Activated naive CD4-positive, alpha-beta T cell treated with anti-CD3 and anti-CD28 coated beads for 36 hours (primary cell): ENCODE data around the gene F11R. TPM values are rescaled to one million over a fixed set of nuclear protein-coding genes. Genes with fewer than 3 reads are reported as not detected.
"Not testable (repeated sequence)": the region's sequence is repeated elsewhere in the genome, so short reads cannot be mapped to it uniquely, and the experiment has no call there.

ENCODE experiments used
- CTCF ChIA-PET: fragments of 350-600 bp; sonication (Branson Sonifier 250); formaldehyde crosslinking; loops from one replicate; lab custom pipeline; 2021; ENCODE audit warnings: antibody characterized with exemption; lab: Charles Lee
- DNase-seq: peaks from one replicate; pipeline ENCODE4 v3.0.0-alpha.2; 2020
- H3K27ac Mint-ChIP-seq: one replicate; pipeline ENCODE4 v1.8.0; 2021; ENCODE audit warnings: mild to moderate bottlenecking, mixed read lengths
- H3K27me3 Mint-ChIP-seq: one replicate; pipeline ENCODE4 v1.8.0; 2021; ENCODE audit warnings: low read depth, mixed read lengths
- H3K36me3 Mint-ChIP-seq: one replicate; pipeline ENCODE4 v1.8.0; 2021; ENCODE audit warnings: low read depth, mixed read lengths
- H3K4me1 Mint-ChIP-seq: one replicate; pipeline ENCODE4 v1.8.0; 2021; ENCODE audit warnings: low read depth, mixed read lengths
- H3K4me3 Mint-ChIP-seq: one replicate; pipeline ENCODE4 v1.8.0; 2021; ENCODE audit warnings: mild to moderate bottlenecking, moderate library complexity, mixed read lengths
- H3K9me3 Mint-ChIP-seq: one replicate; pipeline ENCODE4 v1.8.0; 2021; ENCODE audit warnings: mixed read lengths
- intact Hi-C: fragments of 100-400 bp; cut with micrococcal nuclease; formaldehyde crosslinking; loops from one replicate; pipeline ENCODE4 v1.15.1; 2023
- total RNA-seq, 2 experiments: library from RNA; stranded (reverse); gene quantifications; one replicate each; pipeline ENCODE4 v1.2.3, GENCODE V29; 2021

Gene F11R
- total RNA-seq = 10 to 100 TPM; 26.0 to 26.9 TPM

DNA sequence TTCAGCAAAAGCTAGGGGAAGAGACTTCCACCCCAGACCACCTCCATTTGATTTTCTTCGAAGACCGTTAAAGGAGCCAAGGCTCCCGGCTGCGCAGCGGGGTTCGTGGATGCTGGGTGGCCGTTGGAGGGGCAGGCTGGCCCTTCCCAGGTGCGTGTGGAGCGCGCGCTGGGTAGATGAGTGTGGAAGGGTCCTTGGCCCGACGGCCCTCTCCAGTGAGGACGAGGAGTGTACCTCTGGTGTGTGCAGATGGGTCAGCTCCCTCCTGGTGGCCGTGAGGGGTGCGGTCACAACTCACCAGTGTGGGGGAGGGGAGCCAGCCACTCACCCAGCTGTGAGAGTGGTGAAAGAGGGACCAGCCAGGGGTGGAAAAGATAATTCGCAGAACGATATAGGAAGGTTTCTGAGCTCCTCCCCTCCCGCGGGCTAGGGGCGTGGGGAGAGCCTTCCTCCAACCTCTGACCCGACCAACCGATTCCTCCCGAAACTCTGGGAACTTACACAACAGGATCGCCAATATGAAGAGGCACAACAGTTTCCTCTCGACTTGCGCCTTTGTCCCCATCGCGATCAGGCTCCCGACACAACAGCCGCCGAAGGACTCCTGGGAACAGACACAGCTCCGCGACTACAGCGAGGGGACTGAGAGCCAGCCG, at the start of gene F11R:
Gene F11R (minus strand): TSS at position 644 of the 656 bp plus-strand sequence. CDS start 79 bp downstream, at position 565.
- H3K9me3 Mint-ChIP-seq = no peaks in the 10 kb centered on the region
- no peaks in the 10 kb centered on the region for H3K27me3 Mint-ChIP-seq
- H3K4me3 Mint-ChIP-seq = peak within 1 kb of the TSS; percentile 92
- peaks cover 35% of the 10 kb centered on the region for H3K4me1 Mint-ChIP-seq
- CTCF ChIA-PET = interaction anchor here (0.6 to 2.8 kb wide), 10 partner anchors 10 to 96 kb away, joined by 3 to 14 read pairs (median 5); partner anchors contain the start of gene TSTD1
- intact Hi-C loops = loop anchor here (1.0 to 2.0 kb wide), 3 partner anchors 7 to 49 kb away; partner anchors contain the start of genes ARHGAP30 and TSTD1
- peak within 1 kb of the TSS; percentile 76 for H3K27ac Mint-ChIP-seq
- no peak for DNase-seq
- no peaks in the 10 kb centered on the region for H3K36me3 Mint-ChIP-seq

DNA sequence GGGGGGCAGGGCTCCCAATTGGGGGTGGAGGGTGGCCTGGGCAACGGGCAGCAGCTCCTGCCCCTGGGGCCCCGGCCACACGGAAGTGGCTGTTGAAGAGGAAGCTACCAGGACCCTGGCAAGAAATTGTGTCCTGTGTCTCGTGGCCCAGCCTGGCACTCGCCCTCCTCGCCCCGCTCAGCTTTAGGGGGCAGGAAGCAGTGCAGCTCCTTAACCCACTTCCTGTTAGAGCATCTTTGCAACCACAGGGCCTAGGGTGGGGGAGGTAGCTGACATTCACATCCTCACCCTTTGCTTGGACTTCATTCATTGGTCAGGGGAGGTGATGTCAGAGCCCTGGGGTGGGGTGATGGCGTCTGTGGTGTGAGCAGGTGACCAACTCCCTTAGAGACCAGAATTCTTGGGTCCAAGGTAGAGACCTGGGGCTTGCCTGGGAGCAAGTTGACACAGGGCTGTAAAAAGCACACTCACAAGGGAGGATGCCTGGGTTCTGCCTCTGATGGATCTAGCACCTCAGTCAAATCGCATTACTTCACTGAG, 48.8 kb upstream of the F11R start, which contains the start of gene ARHGAP30:
Gene ARHGAP30 (minus strand): TSS at position 161 of the 540 bp plus-strand sequence. CDS start 267 bp downstream, outside the sequence.
- CTCF ChIA-PET = interaction anchor here (0.7 to 8.9 kb wide), 13 partner anchors 9 to 80 kb away, joined by 3 to 221 read pairs (median 8); partner anchors contain the start of genes KLHDC9, NIT1, PFDN2 and USF1
- peak; percentile 96 for DNase-seq
- intact Hi-C loops = loop anchor here (1.0 to 5.0 kb wide), 9 partner anchors 22 to 318 kb away; partner anchors contain the start of genes DEDD, F11R, UFC1 and USP21
- Mint-ChIP-seq H3K9me3 (peaks cover 1% of the 10 kb centered on the region), H3K4me1 (peaks cover 46% of the 10 kb centered on the region), H3K4me3 (peak within 1 kb of the TSS; percentile 95), H3K27me3 (no peaks in the 10 kb centered on the region), H3K27ac (peak within 1 kb of the TSS; percentile 97), H3K36me3 (peaks cover 14% of the 10 kb centered on the region)

DNA sequence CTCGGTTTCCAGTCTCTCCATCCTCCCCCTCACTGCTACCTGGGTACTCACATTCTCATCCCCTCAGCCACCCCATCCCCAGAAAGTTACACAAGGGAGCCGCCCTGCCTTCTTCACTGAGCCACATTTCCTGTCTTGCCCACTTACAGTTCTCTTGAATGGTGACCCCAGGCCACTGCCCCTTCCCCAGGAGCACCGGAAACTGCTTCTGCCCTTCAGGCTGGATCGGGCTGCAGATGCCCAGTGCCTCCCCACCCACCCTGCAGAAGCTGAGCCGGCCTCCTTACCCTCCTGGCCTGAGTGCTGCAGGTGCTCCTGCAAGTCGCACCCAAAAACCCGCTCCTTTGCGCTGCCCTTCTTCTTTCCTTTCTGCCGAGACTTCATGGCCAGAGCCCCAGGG, 48.3 kb upstream of the F11R start:
- Mint-ChIP-seq H3K36me3 (peaks cover 19% of the 10 kb centered on the region), H3K4me3 (peak overlapping the region; percentile 95), H3K27ac (peak overlapping the region; percentile 97), H3K4me1 (peaks cover 51% of the 10 kb centered on the region), H3K27me3 (no peaks in the 10 kb centered on the region), H3K9me3 (peaks cover 1% of the 10 kb centered on the region)
- intact Hi-C loops = loop anchor here (1.0 to 5.0 kb wide), 6 partner anchors 48 to 318 kb away; partner anchors contain the start of genes DEDD, F11R and USP21
- CTCF ChIA-PET = interaction anchor here (1.6 to 8.9 kb wide), 7 partner anchors 9 to 79 kb away, joined by 5 to 221 read pairs (median 10); partner anchors contain the start of genes KLHDC9 and USF1
- DNase-seq = peak; percentile 35

DNA sequence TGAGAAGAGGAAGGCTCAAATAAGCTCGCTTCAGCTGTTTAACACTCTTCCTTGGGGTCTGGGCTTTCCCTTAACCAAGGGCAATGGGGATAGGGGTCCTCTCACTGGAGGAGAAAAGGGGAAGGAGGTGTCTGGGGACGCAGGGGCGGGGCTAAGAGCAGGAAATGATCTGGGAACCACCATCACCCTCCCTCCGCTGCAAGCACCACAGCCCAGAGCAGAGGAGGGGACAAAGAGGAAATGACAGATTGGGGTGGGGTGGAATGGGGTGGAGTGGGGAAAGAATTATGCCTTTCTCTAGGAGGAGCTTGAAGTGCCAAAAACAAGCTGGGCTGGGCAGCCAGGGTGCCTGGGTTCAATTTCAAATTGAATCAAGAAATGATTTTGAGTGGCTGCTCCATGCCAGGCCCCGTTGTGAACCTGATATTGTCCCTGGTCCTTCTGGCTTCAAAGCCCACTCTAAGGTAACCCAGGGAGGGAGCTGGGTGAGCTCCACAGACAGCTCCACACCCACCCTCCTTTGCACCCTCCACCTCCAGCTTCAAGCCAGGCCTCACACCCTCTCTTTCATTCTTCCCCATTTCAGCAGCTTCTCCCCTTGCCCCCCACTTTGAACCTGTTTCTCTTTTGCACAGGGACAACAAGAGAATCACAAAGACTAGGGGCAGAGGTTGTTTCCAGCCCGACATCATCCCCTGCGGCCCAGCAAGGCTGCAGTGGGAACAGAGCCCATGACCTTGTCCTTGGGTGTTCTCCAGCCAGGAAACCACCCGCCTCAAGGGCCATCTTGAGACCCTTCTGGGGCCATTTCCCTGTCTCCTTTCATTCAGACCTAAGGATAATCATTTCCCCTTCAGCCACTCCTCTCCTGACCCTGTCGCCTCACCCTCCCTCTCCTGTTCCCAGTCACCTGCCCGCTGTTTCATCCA, 47.6 kb upstream of the F11R start:
- H3K27me3 Mint-ChIP-seq = no peaks in the 10 kb centered on the region
- intact Hi-C loops = loop anchor here (1.0 to 5.0 kb wide), 8 partner anchors 23 to 319 kb away; partner anchors contain the start of genes DEDD, F11R, USF1 and USP21
- H3K36me3 Mint-ChIP-seq = peaks cover 22% of the 10 kb centered on the region
- peak; percentile 94 for DNase-seq
- peaks cover 58% of the 10 kb centered on the region for H3K4me1 Mint-ChIP-seq
- H3K4me3 Mint-ChIP-seq = peak overlapping the region; percentile 95
- CTCF ChIA-PET = interaction anchor here (0.5 to 8.9 kb wide), 8 partner anchors 9 to 271 kb away, joined by 3 to 221 read pairs (median 5); partner anchors contain the start of gene KLHDC9
- peak overlapping the region; percentile 97 for H3K27ac Mint-ChIP-seq
- peaks cover 1% of the 10 kb centered on the region for H3K9me3 Mint-ChIP-seq

DNA sequence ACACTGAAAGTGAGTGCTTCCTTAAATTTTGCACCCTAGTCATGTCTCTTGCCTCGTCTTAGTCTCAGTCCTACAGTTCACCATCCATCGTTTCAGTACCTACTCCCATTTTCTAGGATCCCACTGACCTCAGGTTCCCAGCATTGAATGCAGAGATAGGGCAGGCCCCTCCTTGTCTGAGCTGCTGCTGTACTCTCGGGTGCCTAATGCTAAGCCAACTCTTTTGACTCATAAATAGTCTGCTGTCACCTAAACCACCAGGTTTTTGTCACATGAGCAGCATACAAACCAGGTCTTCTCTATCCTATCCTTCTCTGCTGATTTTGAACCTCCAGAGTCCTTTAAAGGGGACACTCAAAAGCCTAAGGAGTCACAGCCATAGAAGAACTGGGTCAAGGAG, 45.7 kb upstream of the F11R start:
- H3K9me3 Mint-ChIP-seq = peaks cover 1% of the 10 kb centered on the region
- no peaks in the 10 kb centered on the region for H3K27me3 Mint-ChIP-seq
- H3K4me3 Mint-ChIP-seq = peak overlapping the region; percentile 95
- intact Hi-C loops = loop anchor here (5.0 kb wide), 1 partner anchor 321 kb away; no protein-coding TSS in a partner anchor
- CTCF ChIA-PET = interaction anchor here (0.8 to 8.9 kb wide), 3 partner anchors 24 to 344 kb away, joined by 3 to 221 read pairs (median 3); partner anchors contain the start of gene KLHDC9
- H3K27ac Mint-ChIP-seq = peak overlapping the region; percentile 97
- H3K4me1 Mint-ChIP-seq = peaks cover 68% of the 10 kb centered on the region
- peak; percentile 72 for DNase-seq
- H3K36me3 Mint-ChIP-seq = peaks cover 28% of the 10 kb centered on the region

DNA sequence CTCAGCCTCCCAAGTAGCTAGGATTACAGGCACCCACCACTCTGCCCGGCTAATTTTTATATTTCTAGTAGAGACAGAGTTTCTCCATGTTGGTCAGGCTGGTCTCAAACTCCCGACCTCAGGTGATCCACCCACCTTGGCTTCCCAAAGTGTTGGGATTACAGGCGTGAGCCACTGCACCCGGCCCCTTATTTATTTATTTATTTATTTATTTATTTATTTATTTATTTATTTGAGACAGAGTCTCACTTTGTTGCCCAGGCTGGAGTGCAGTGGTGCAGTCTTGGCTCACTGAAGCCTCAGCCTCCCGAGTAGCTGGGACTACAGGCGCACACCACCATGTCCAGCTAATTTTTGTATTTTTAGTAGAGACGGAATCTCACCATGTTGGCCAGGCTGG, 44.7 kb upstream of the F11R start:
- CTCF ChIA-PET = interaction anchor here (0.6 to 2.1 kb wide), 5 partner anchors 19 to 343 kb away, joined by 3 to 9 read pairs (median 4); no protein-coding TSS in a partner anchor
- H3K27ac Mint-ChIP-seq, H3K9me3 Mint-ChIP-seq, H3K27me3 Mint-ChIP-seq, DNase-seq, H3K4me3 Mint-ChIP-seq: not testable (repeated sequence)
- peaks cover 34% of the 10 kb centered on the region for H3K36me3 Mint-ChIP-seq
- intact Hi-C loops = loop anchor here (5.0 kb wide), 1 partner anchor 322 kb away; no protein-coding TSS in a partner anchor
- peaks cover 68% of the 10 kb centered on the region for H3K4me1 Mint-ChIP-seq

DNA sequence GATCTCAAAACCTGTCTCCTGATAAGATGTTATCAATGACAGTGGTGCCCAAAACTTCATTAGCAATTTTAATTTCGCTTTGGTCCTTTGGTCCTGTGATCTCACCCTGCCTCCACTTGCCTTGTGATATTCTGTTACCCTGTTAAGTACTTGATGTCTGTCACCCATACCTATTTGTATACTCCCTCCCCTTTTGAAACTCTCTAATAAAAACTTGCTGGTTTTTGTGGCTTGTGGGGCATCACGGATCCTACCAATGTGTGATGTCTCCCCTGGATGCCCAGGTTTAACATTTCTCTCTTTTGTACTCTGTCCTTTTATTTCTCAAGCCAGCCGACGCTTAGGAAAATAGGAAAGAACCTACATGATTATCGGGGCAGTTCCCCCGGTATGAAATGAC, 43.0 kb upstream of the F11R start:
- Mint-ChIP-seq H3K36me3 (peaks cover 43% of the 10 kb centered on the region), H3K27ac (peak overlapping the region; percentile 73), H3K4me1 (peaks cover 74% of the 10 kb centered on the region)
- DNase-seq, H3K9me3 Mint-ChIP-seq, H3K27me3 Mint-ChIP-seq, H3K4me3 Mint-ChIP-seq: not testable (repeated sequence)
- intact Hi-C loops = loop anchor here (5.0 kb wide), 1 partner anchor 33 kb away; the partner anchor contains the start of gene KLHDC9
- CTCF ChIA-PET = interaction anchor here (2.1 kb wide), 1 partner anchor 22 kb away, joined by 9 read pairs; no protein-coding TSS in a partner anchor

DNA sequence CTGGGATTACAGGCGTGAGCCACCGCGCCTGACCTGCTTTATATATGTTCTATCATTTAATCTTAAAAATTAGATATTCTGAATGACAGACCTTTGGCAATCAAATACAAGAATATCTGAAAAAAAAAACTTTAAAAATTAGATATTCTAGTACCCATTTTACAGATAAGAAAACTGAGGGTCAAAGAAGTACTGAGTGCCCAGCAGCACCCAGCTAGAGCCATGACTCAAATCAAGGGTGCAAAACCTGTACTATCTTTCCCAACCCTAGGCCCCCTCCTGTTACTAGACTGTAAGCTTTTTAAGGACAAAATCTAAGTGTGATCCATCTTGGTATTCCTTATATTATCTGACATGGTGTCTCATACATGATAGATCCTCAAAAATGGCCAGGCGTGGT, 40.5 kb upstream of the F11R start:
- Mint-ChIP-seq H3K4me1 (peaks cover 68% of the 10 kb centered on the region), H3K27ac (peak overlapping the region; percentile 36), H3K27me3 (no peaks in the 10 kb centered on the region), H3K36me3 (peaks cover 44% of the 10 kb centered on the region), H3K4me3 (no peak overlapping the region), H3K9me3 (no peaks in the 10 kb centered on the region)
- intact Hi-C loops = loop anchor here (5.0 kb wide), 1 partner anchor 36 kb away; the partner anchor contains the start of gene KLHDC9
- CTCF ChIA-PET = interaction anchor here (1.2 to 3.1 kb wide), 4 partner anchors 10 to 71 kb away, joined by 5 to 17 read pairs (median 10); partner anchors contain the start of gene USF1
- no peak for DNase-seq

DNA sequence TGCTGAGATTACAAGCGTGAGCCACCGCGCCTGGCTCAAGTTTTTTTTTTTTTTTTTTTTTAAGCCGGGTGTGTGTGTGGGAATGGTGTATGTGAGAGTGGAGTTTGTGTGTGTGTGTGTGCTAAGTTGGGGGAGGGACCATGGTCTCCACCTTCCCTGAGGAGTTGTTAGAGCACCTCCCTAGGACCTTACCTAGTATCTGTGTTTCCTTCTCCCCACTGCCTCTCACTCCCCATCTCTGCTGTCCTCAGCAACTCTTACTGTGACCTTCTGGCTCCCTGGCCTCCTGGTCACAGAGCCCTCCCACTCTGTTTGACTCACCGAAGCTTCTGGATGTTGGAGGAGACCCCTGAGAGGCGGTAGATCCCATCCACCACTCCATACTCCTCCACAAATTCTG, 38.3 kb upstream of the F11R start:
- H3K27ac Mint-ChIP-seq = peak overlapping the region; percentile 87
- no peaks in the 10 kb centered on the region for H3K9me3 Mint-ChIP-seq
- DNase-seq = no peak
- H3K4me3 Mint-ChIP-seq = no peak overlapping the region
- no peaks in the 10 kb centered on the region for H3K27me3 Mint-ChIP-seq
- intact Hi-C loops = no loop called here
- H3K36me3 Mint-ChIP-seq = peaks cover 46% of the 10 kb centered on the region
- peaks cover 53% of the 10 kb centered on the region for H3K4me1 Mint-ChIP-seq
- CTCF ChIA-PET = interaction anchor here (1.0 to 3.1 kb wide), 8 partner anchors 8 to 62 kb away, joined by 3 to 17 read pairs (median 10); partner anchors contain the start of genes ARHGAP30, TSTD1 and USF1

DNA sequence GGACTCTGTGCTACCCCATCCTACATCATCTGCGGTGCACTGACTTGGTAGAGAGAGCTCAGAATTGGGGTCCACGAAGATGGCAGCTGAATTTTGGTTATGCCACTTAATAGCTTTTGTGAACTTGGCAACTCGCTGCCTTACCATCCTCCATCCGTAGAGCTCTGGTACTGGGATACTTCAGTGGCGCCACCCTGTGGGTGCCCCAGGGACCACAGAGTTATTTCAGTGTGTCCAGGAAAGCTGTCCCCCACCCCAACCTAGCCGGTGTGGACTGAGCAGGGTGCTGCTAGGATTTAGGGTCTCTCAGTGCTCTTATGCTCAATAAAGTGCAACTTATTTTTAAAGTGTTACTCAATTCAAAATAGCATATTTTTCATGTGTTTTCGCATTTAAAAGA, 33.9 kb upstream of the F11R start:
- intact Hi-C loops = no loop called here
- H3K27me3 Mint-ChIP-seq = no peaks in the 10 kb centered on the region
- H3K36me3 Mint-ChIP-seq = peaks cover 49% of the 10 kb centered on the region
- DNase-seq = no peak
- H3K4me3 Mint-ChIP-seq = no peak overlapping the region
- CTCF ChIA-PET = interaction anchor here (0.7 to 1.4 kb wide), 6 partner anchors 10 to 57 kb away, joined by 3 to 8 read pairs (median 4); partner anchors contain the start of gene ARHGAP30
- H3K27ac Mint-ChIP-seq = no peak overlapping the region
- H3K4me1 Mint-ChIP-seq = peaks cover 15% of the 10 kb centered on the region
- no peaks in the 10 kb centered on the region for H3K9me3 Mint-ChIP-seq

DNA sequence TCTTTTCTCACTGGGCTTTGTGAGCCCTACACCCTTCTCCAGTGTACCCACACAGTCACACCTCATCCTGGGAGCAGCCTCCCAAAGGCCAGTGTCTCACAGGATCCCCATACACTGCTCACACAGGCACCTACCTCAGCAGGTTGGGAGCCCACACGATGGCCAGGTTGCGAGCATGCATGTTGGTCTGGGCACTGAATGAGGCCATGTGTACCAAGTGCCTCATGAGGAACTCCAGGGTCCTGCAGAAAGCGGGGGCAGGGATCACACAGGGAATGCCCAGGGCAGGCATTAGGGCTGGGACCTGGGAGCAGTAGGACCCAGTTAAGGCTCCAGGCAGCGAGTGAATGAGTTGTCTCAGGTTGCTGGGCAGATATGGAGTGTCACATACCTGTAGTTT, 33.3 kb upstream of the F11R start:
- no peak overlapping the region for H3K27ac Mint-ChIP-seq
- DNase-seq = no peak
- peaks cover 48% of the 10 kb centered on the region for H3K36me3 Mint-ChIP-seq
- CTCF ChIA-PET = interaction anchor here (0.7 to 1.4 kb wide), 5 partner anchors 14 to 56 kb away, joined by 3 to 8 read pairs (median 4); partner anchors contain the start of gene ARHGAP30
- no peak overlapping the region for H3K4me3 Mint-ChIP-seq
- H3K4me1 Mint-ChIP-seq = peaks cover 9% of the 10 kb centered on the region
- no peaks in the 10 kb centered on the region for H3K27me3 Mint-ChIP-seq
- no peaks in the 10 kb centered on the region for H3K9me3 Mint-ChIP-seq
- intact Hi-C loops = no loop called here
